HG03139 (cell line): ENCODE measurements around the gene RNF138.
"Not testable (repeated sequence)": the region's sequence is repeated elsewhere in the genome, so short reads cannot be mapped to it uniquely, and the experiment has no call there.

Experiments used
- ATAC-seq: cut with Tn5 transposase; IDR thresholded peaks from one replicate; pipeline ENCODE4 v1.9.1; 2021; ENCODE audit not compliant: unreplicated experiment

RNF138 gene

DNA sequence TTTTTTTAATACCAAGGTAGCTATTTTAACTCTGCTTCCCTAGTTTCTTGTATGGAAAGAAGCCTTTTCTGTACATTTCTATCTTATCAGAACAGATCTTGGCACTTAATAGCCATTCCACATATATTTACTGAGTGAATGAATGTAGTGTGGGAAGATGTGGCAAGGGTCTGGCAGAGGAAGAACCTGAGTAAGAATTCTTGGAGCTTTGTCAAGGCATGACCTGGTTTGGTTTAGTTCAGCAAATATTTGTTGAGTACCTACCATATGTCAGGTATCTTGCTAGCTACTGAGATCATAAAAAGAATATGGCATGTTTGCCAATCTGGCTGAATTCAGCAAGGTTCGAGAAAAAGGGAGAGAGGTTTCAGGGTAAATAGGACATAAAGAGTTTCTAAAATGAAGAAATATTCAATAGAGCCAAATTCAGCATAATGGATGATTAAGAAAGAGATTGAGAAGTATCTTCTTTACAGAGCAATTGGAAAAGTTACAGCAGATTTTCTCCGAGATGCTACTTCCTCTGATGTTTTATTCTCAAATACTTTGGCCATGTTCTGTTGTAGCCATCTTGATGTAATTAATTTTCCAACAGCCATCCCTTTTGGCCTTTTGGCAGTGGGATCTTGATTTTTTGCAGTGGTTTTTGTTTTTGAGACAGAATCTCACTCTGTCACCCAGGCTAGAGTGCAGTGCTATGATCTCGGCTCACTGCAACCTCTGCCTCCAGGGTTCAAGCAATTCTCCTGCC is 76.5 kb downstream of the RNF138 start:
- no peak for ATAC-seq

GRCh38 chr18:32173654-32174053 is 82.0 kb downstream of the RNF138 start:
- ATAC-seq, result no peak

GRCh38 chr18:32174719-32175118 is 83.0 kb downstream of the RNF138 start:
- no peak for ATAC-seq

DNA sequence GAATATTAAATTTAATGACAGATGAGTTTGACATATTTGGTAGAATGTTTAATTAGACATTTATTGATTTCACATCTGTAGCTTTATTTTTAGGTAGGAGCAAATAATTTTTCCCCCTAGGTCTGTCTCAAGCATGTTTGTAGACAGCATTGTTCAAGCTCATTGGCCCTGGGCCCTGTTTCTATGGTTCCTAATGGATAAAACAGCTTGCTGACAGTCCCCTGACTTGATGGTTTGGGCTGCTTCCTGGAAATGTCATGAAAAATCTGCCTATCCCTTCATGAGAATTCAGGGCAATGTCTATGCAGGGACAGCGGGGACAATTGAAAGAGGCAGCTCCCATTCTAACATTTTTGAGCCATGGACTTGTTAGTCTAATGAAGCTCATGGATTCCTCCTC is 83.6 kb downstream of the RNF138 start:
- no peak for ATAC-seq

DNA sequence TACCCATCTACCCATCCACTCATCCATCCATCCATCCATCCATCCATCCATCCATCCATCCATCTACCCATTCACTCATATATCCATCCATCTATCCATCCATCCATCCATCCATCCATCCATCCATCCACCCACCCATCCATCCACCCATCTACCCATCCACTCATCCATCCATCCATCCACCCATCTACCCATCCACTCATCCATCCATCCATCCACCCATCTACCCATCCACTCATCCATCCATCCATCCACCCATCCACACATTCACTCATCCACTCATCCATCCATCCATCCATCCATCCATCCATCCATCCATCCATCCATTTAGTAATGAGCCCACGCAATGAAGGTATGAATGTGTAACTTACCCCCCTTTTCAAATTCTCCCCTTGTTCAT is 85.1 kb downstream of the RNF138 start:
- not testable (repeated sequence) for ATAC-seq

DNA sequence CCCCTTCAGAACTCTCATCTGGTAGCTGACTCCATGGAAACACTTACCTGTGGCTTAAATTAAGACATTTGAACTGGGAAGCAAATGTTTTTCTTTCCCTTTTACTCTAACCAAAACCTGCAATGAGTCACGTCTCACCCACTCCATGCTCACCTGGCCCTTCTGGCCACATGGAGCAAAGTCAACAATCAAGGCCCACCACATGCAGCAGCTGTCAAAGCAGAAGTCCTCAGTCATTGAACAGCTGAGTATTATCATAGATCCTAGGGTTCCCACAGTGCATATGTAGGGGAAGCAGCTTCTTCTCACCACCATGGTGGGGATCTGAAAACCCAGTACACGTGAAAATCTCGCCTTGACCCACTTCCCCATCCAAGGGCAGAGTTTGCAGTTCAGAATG is 85.9 kb downstream of the RNF138 start:
- no peak for ATAC-seq
